ENCODE measurements around the gene HMOX2. TPM values are rescaled to one million over a fixed set of nuclear protein-coding genes. Genes with fewer than 3 reads are reported as not detected.
A peak's percentile ranks its signal among the peaks of the same experiment; 100 is the strongest.

The HMOX2 gene
- 10 to 100 TPM; 42.0 to 50.8 (median 42.4) TPM for polyA plus RNA-seq (ENCODE audit: insufficient read length in 3 of 3)
- long read RNA-seq, donor 1, transcript HMOX2-208 (6 exons, 2,147 nt): major isoform, 10 of 19 reads
- long read RNA-seq, donor 1, partial matches to known transcripts: 6 of 19 reads
- long read RNA-seq, donor 1, other reads (novel, unspliced or antisense): 0 of 19 reads
- long read RNA-seq, donor 2, transcript HMOX2-208 (6 exons, 2,147 nt): major isoform, 11 of 13 reads
- long read RNA-seq, donor 2, partial matches to known transcripts: 0 of 13 reads
- long read RNA-seq, donor 2, other reads (novel, unspliced or antisense): 0 of 13 reads
- long read RNA-seq, donor 3, transcript HMOX2-208 (6 exons, 2,147 nt): major isoform, 22 of 37 reads
- long read RNA-seq, donor 3, partial matches to known transcripts: 11 of 37 reads
- long read RNA-seq, donor 3, other reads (novel, unspliced or antisense): 0 of 37 reads
- long read RNA-seq, donor 4, transcript HMOX2-208 (6 exons, 2,147 nt): major isoform, 14 of 23 reads
- long read RNA-seq, donor 4, partial matches to known transcripts: 5 of 23 reads
- long read RNA-seq, donor 4, other reads (novel, unspliced or antisense): 0 of 23 reads
- long read RNA-seq, donor 5: 0 reads
- long read RNA-seq, donor 6, partial matches to known transcripts: 0 of 6 reads
- long read RNA-seq, donor 6, other reads (novel, unspliced or antisense): 0 of 6 reads
- long read RNA-seq, donor 7, transcript HMOX2-208 (6 exons, 2,147 nt): major isoform, 18 of 29 reads
- long read RNA-seq, donor 7, partial matches to known transcripts: 6 of 29 reads
- long read RNA-seq, donor 7, other reads (novel, unspliced or antisense): 0 of 29 reads
- long read RNA-seq, donor 8: 0 reads
- long read RNA-seq, donor 9, transcript HMOX2-208 (6 exons, 2,147 nt): major isoform, 10 of 12 reads
- long read RNA-seq, donor 9, partial matches to known transcripts: 0 of 12 reads
- long read RNA-seq, donor 9, other reads (novel, unspliced or antisense): 0 of 12 reads
- long read RNA-seq, donor 10, transcript HMOX2-208 (6 exons, 2,147 nt): major isoform, 17 of 36 reads
- long read RNA-seq, donor 10, partial matches to known transcripts: 16 of 36 reads
- long read RNA-seq, donor 10, other reads (novel, unspliced or antisense): 0 of 36 reads
- long read RNA-seq, donor 11, transcript HMOX2-208 (6 exons, 2,147 nt): major isoform, 10 of 12 reads
- long read RNA-seq, donor 11, partial matches to known transcripts: 0 of 12 reads
- long read RNA-seq, donor 11, other reads (novel, unspliced or antisense): 0 of 12 reads
- long read RNA-seq, donor 12, transcript HMOX2-208 (6 exons, 2,147 nt): major isoform, 5 of 5 reads
- long read RNA-seq, donor 12, partial matches to known transcripts: 0 of 5 reads
- long read RNA-seq, donor 12, other reads (novel, unspliced or antisense): 0 of 5 reads
- long read RNA-seq, donor 13: 0 reads
- long read RNA-seq, donor 14, transcript HMOX2-208 (6 exons, 2,147 nt): major isoform, 17 of 19 reads
- long read RNA-seq, donor 14, partial matches to known transcripts: 0 of 19 reads
- long read RNA-seq, donor 14, other reads (novel, unspliced or antisense): 0 of 19 reads
- long read RNA-seq, donor 15, transcript HMOX2-208 (6 exons, 2,147 nt): major isoform, 8 of 9 reads
- long read RNA-seq, donor 15, partial matches to known transcripts: 0 of 9 reads
- long read RNA-seq, donor 15, other reads (novel, unspliced or antisense): 0 of 9 reads
- long read RNA-seq, donor 16, transcript HMOX2-208 (6 exons, 2,147 nt): major isoform, 46 of 64 reads
- long read RNA-seq, donor 16, partial matches to known transcripts: 13 of 64 reads
- long read RNA-seq, donor 16, other reads (novel, unspliced or antisense): 0 of 64 reads

DNA sequence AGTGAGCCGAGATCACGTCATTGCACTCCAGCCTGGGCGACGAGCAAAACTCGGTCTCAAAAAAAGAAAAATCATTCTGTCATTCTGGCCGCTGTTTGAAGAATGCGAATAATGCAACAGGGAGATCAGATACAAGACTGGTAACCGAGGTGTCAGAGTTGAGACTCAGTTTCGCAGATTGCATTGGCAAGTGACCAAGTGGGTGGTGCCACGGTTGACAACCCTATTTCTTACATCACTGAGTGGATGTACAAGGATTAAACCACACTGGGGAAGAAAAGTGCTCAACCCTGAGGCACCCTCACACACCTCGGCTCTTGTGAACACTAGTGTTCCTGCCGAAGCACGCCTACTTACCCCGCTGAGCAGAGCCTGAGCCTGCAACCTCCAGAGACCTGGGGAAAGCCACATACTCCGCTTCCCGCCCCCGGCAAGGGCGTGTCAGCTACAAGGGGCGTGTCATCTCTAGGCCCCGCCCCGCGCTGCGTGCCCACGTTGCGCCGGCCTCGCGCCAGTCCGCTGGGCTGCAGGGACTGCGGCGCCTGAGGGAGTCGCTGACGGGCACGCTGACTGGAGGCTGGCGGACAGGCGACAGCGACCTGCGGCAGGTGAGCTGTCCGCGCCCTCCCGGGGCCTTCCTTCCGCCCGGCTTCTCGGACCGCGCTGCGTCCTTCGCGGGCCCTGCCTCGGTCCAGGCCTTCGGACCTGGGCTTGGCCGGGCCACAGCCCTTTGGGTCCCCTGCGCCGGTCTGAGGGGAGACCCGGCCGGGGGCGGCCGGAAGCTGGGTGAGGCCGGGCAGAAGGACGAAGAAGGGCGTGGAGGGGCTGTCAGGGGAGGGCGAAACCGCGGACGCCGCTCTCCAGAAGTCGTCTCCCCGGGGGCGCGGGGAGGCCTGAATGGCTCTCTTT lies at the start of gene HMOX2:
Gene HMOX2, plus strand, starts transcription at position 519 of the 909 bp plus-strand sequence. CDS start 29,127 bp downstream, outside the sequence.
- peak; percentile 76 to 88 (median 82) for DNase-seq (ENCODE audit: extremely low read depth in 1 of 11, low read depth in 9 of 11, low spot score in 4 of 11)

DNA sequence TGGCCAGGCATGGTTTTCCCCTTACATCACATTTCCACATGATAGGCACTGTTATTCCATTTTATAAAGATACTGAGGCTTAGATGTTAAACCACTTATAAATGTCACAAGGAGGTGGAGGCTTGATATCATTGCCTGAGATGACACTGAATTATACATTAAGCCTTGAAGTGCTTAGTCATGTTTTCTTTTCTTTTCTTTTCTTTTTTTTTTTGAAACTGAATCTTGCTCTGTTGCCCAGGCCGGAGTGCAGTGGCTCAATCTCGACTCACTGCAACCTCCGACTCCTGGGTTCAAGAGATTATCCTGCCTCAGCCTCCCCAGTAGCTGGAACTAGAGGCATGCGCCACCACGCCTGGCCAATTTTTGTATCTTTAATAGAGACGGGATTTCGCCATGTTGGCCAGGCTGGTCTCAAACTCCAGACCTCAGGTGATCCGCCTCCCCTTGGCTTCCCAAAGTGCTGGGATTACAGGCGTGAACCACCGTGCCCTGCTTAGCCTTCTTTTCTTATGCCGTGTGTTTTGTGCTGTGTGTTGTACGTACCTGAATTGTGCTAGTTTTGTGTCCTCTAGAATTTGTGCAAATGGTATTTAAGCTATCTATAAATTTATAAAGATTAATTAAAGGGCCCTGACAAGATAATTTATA lies 49.4 kb upstream of the HMOX2 start:
- DNase-seq (ENCODE audit: extremely low read depth in 1 of 11, low read depth in 9 of 11, low spot score in 4 of 11): no peak

GRCh38 chr16:4428500-4428899 lies 47.7 kb upstream of the HMOX2 start:
- no peak for DNase-seq (ENCODE audit: extremely low read depth in 1 of 11, low read depth in 9 of 11, low spot score in 4 of 11)

- DNase-seq (ENCODE audit: extremely low read depth in 1 of 11, low read depth in 9 of 11, low spot score in 4 of 11): no peak
Measured at GRCh38 chr16:4431023-4431422, 45.2 kb upstream of the HMOX2 start.

GRCh38 chr16:4433228-4433627 lies 43.0 kb upstream of the HMOX2 start:
- no peak for DNase-seq (ENCODE audit: extremely low read depth in 1 of 11, low read depth in 9 of 11, low spot score in 4 of 11)

DNA sequence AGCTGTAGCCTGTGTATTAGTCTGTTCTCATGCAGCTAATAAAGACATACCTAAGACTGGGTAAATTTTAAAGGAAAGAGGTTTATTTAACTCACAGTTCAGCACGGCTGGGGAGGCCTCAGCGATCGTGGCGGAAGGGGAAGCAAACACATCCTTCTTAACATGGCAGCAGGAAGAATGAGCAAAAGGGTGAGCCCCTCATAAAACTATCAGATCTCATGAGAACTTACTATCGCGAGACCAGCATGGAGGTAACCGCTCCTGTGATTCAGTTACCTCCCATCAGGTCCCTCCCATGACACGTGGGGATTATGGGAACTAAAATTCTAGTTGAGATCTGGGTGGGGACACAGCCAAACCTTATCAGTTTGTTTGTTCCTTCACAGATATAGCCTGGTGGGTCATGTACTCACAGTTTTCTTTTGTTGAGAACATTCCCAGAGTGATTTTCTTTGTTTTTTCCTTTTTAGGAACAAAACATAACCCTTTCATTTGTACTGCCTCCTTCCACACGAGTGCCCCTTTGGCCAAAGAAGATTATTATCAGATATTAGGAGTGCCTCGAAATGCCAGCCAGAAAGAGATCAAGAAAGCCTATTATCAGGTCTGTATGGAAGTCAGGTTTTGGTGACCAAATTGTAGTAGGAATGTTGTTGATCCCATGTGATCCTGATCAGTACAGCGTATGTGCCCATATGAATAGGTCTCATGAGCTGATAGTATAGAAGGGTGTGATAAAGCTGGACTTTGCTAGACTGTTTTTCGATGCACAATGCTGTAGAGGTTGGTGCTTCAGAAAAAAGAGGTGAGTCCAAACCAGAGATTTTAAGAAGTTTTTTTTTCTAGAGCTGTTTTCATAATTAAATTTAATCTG lies 42.0 kb upstream of the HMOX2 start:
- DNase-seq (ENCODE audit: extremely low read depth in 1 of 11, low read depth in 9 of 11, low spot score in 4 of 11): no peak

DNA sequence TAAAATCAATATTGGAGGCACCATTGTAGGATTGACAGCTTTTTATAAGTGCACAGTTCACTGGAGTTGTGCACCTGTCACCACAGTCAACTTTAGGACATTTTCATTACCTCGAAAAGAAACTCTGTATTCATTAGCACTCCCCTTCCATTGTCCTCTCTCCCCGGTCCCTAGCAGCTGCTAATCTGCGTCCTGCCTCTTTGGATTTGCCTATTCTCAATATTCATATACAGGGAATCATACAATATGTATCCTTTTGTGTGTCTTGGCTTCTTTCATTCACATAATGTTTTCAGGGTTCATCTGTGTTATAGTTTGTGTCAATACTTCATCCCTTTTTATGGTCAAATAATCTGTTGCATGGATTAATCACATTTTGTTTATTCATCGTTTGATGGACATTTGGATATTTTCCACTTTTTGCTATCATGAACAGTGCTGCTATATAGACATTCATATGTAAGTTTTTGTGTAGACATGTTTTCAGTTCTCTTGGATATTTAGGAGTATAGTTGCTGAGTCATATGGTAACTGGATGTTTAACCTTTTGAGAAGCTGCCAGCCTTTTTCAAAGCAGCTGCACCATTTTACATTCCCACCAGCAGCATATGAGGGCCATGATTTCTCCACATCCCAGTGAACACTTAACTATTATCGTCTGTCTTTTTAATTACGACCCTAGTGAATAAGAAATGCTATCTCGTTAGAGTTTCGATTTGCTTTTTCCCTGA lies 40.7 kb upstream of the HMOX2 start:
- DNase-seq (ENCODE audit: extremely low read depth in 1 of 11, low read depth in 9 of 11, low spot score in 4 of 11): no peak

DNA sequence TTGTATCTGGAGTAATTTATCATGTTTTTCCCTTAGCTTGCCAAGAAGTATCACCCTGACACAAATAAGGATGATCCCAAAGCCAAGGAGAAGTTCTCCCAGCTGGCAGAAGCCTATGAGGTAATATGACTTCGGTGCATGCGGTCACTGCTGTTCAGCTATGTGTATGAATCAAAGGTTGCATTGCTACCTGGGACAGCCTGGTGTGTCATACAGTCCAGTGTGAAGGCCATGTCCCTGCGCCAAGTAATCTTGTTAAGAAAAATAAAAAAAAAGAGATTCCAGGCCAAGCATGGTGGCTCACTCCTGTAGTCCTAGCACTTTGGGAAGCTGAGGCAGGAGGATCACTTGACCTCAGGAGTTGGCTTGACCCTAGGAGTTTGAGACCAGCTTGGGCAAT lies 38.8 kb upstream of the HMOX2 start:
- DNase-seq (ENCODE audit: extremely low read depth in 1 of 11, low read depth in 9 of 11, low spot score in 4 of 11): no peak

GRCh38 chr16:4442371-4442770 lies 33.8 kb upstream of the HMOX2 start:
- DNase-seq (ENCODE audit: extremely low read depth in 1 of 11, low read depth in 9 of 11, low spot score in 4 of 11): no peak

DNA sequence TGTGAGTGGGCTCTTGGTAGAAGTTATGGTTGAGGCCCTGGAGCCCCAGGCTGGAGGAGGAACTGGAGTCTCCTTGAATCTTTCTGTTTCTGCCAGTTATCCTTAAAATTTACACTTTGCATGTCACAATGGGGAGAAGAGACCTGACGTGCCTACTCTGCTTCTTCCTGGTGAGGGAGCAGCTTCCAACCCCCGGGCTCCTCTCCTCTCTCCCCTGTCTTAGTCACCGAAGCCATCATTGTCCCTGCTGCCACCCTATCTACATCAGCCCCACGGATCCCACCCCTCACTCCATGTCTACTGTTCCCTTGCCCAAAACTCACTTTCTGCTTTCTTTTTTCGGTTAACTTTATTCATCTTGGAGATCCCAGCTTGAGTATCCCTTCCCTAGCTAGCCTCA lies 32.9 kb upstream of the HMOX2 start:
- DNase-seq (ENCODE audit: extremely low read depth in 1 of 11, low read depth in 9 of 11, low spot score in 4 of 11): no peak

DNA sequence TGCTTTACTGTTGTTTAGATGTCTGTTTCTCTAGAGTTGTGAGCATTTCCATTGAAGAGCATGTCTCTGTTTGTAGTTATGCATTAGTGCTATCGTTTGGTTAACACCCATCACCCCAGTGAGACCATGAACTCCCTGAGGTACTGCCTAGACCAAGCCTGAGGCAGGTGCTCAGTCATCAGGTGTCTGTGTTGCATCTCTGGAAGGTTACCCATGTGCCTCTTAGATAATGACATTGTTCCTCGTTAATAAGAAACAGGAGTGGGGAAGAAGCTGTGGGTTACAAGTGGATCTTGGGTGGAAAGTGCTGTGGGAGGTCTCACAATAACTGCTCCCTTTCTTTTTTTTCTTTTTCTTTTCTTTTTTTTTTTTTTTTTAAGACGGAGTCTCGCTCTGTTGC lies 32.2 kb upstream of the HMOX2 start:
- DNase-seq (ENCODE audit: extremely low read depth in 1 of 11, low read depth in 9 of 11, low spot score in 4 of 11): no peak

- no peak for DNase-seq (ENCODE audit: extremely low read depth in 1 of 11, low read depth in 9 of 11, low spot score in 4 of 11)
Measured at GRCh38 chr16:4450430-4450829, 25.8 kb upstream of the HMOX2 start.

DNA sequence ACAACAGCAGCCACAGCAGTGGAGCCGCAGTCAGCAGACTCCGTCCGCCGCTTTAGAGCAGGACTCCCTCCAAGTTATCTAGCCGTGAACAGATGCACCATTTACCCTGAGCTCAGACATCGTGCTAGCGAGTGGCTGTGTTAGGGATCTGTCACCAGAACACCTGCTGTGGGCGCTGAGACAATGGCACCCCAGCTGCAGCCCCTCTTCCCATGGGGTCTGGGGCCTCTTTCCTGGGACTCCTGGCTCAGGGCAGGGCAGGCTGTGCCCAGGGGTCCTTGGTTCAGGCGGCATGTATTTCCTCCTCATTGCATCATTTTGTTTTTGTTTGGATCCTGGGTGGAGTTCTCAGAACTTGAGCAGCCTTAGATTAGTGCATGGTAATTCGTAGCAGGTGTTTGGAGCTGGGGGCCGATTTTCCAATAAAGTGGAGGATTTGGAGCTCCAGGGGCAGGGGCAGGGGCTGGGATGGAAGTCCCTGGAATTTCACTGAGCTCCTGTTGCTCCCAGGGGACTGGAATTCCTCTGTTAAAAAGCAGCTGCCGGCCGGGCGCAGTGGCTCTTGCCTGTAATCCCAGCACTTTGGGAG lies 25.2 kb upstream of the HMOX2 start:
- DNase-seq (ENCODE audit: extremely low read depth in 1 of 11, low read depth in 9 of 11, low spot score in 4 of 11): no peak

DNA sequence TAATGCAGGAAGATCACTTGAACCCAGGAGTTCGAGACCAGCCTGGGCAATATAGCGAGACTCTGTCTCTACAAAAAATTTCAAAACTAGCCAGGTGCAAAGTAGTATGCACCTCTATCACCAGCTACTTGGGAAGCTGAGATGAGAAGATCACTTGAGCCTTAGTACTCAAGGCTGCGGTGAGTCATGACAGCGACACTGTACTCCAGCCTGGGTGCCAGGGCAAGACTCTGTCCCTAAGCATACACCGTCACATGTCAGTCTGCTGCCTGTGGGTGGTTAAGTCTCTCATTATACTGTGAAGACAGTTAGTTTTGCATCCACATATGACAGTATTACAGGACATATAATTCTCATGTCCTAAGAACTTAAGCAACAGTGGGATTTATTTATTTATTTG lies 23.5 kb upstream of the HMOX2 start:
- no peak for DNase-seq (ENCODE audit: extremely low read depth in 1 of 11, low read depth in 9 of 11, low spot score in 4 of 11)

DNA sequence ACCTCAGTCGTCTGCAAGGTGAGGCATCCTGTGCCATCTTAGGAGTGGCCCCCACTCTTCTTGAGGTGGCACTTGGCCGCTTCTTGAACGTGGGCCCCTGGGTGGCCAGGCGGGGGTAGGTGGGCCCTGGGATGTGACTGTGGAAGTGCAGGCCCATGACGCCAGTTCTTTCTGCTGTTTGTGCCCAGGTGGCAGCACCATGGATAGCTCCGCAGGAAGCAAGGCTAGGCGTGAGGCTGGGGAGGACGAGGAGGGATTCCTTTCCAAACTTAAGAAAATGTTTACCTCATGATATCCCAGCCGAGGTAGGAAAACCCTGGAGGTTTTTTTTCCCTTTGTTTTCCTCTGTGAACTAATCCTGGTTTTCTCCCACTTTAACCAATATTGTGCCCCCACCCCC lies 21.6 kb upstream of the HMOX2 start:
- DNase-seq (ENCODE audit: extremely low read depth in 1 of 11, low read depth in 9 of 11, low spot score in 4 of 11): no peak
